ENCODE measurements around the gene HNF4A. TPM values are rescaled to one million over a fixed set of nuclear protein-coding genes. Genes with fewer than 3 reads are reported as not detected.
"Not testable (repeated sequence)": the region's sequence is repeated elsewhere in the genome, so short reads cannot be mapped to it uniquely, and the experiment has no call there.

Gene HNF4A
- total RNA-seq, 1 donor from 2014 or later, result not detected

DNA sequence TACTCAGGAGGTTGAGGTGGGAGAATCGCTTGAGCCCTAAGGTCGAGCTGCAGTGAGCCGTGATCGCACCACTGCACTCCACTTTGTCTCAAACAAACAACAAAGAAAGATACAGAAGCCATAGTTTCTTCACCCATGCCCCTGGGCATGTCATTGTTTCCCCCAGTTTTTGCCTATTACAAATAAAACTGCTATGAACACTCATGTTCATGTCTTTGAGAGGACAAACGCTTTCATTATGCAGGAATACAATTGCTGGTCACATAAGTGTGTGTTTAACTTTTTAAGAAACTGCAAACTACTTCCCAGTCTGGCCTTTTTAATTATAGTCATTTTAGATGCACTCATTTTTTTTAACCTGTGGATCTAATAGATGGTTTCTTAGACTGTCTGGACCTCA is 108.0 kb downstream of the HNF4A start:
- Histone ChIP-seq H3K27me3 (ENCODE audit: control insufficient read depth in 3 of 3, insufficient read depth in 3 of 3, low read length in 3 of 3) (no peaks in the 10 kb centered on the region), H3K9me3 (ENCODE audit: control insufficient read depth in 3 of 3, low read length in 3 of 3) (no peaks in the 10 kb centered on the region), H3K9ac (ENCODE audit: low read depth in 1 of 3, low read length in 3 of 3) (no peak overlapping the region), H3K4me3 (ENCODE audit: low read length in 3 of 3) (no peak overlapping the region), H3K4me1 (ENCODE audit: control insufficient read depth in 3 of 3, insufficient read depth in 3 of 3, low read length in 3 of 3) (peaks cover 4 to 7% (median 4%) of the 10 kb centered on the region in 3 donors), H3K27ac (ENCODE audit: low read depth, low read length) (no peak overlapping the region), H3K36me3 (ENCODE audit: control insufficient read depth in 3 of 3, insufficient read depth in 3 of 3, low read length in 3 of 3) (no peaks in the 10 kb centered on the region)

DNA sequence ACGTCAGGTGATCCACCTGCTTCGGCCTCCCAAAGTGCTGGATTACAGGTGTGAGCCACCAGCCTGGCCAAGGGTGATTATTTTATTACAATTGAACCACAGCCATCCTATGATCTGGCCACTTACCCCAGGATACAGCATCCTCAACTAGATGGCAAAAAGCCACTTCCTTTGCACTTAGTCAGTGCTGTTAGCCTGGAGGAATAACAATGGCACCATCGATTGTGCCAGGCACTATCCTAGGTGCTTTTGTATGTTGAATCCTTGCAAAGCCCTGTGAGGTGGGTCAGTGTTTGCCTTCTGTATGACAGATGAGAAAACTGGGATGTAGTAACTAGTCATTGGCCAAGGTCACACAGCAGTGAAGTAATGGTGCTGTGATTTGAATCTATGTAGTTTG is 109.0 kb downstream of the HNF4A start:
- no peaks in the 10 kb centered on the region for H3K27me3 ChIP-seq (ENCODE audit: control insufficient read depth in 3 of 3, insufficient read depth in 3 of 3, low read length in 3 of 3)
- H3K9ac ChIP-seq (ENCODE audit: low read depth in 1 of 3, low read length in 3 of 3), result no peak overlapping the region
- H3K36me3 ChIP-seq (ENCODE audit: control insufficient read depth in 3 of 3, insufficient read depth in 3 of 3, low read length in 3 of 3), result no peaks in the 10 kb centered on the region
- no peaks in the 10 kb centered on the region for H3K9me3 ChIP-seq (ENCODE audit: control insufficient read depth in 3 of 3, low read length in 3 of 3)
- peaks cover 4 to 7% (median 4%) of the 10 kb centered on the region in 3 donors for H3K4me1 ChIP-seq (ENCODE audit: control insufficient read depth in 3 of 3, insufficient read depth in 3 of 3, low read length in 3 of 3)
- H3K27ac ChIP-seq (ENCODE audit: low read depth, low read length), result no peak overlapping the region
- H3K4me3 ChIP-seq (ENCODE audit: low read length in 3 of 3), result no peak overlapping the region

DNA sequence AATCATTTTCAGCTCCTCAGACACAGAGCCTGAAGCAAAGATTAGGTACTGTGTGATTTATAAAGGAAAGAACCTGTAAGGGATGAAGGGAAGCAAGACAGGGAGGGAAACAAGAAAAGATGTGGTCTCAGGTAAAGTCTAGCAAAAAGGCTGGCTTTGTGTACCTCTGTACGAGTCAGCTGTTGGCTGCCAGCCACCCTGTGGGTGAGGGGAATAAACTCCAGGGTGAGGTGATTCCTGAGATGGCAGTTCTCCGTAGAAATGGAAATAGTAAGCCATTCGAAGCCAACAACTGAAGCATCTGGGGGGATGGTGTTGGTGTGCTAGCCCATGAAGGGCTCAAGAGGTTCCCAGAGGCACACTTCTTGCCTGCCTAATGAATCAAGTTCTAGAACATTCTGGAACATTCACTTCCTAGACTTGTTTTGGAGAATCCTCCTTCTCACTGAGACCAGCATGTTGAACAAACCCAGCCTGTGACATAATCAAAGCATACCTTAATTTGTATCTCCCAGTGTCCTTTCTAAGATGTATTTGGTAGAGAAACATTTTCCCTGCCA is 109.6 kb downstream of the HNF4A start:
- Histone ChIP-seq H3K9ac (ENCODE audit: low read depth in 1 of 3, low read length in 3 of 3) (no peak overlapping the region), H3K4me3 (ENCODE audit: low read length in 3 of 3) (no peak overlapping the region), H3K27me3 (ENCODE audit: control insufficient read depth in 3 of 3, insufficient read depth in 3 of 3, low read length in 3 of 3) (no peaks in the 10 kb centered on the region), H3K36me3 (ENCODE audit: control insufficient read depth in 3 of 3, insufficient read depth in 3 of 3, low read length in 3 of 3) (no peaks in the 10 kb centered on the region), H3K9me3 (ENCODE audit: control insufficient read depth in 3 of 3, low read length in 3 of 3) (no peaks in the 10 kb centered on the region), H3K4me1 (ENCODE audit: control insufficient read depth in 3 of 3, insufficient read depth in 3 of 3, low read length in 3 of 3) (peaks cover 4 to 7% (median 4%) of the 10 kb centered on the region in 3 donors), H3K27ac (ENCODE audit: low read depth, low read length) (no peak overlapping the region)

DNA sequence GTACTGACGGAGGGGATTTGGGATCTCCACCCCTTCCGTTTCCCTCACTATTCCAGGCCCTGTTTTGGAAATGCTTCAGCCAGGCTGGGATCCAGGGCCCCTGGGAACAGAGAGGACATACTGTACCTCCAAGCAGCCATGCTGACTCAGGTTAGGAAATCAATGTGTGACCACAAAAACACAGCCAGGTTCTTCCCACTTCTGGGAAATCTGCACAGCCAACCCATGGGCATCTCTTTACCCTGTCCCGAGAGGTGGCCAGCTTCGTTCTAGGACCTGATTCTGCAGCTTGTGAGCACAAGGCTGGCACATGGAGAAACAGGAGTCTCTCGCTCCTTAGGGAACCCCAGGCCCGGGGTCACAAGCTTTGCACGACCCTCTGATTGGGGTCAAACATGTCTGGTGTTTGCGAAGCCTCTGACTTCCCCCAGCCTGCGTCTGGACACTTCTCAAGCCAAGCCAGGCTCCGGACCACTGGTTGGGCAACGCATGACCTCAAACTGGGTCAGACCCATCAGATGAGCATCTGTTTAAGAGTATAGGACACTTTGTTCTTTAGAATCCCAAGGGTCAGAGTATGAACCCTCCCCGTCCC is 111.9 kb downstream of the HNF4A start:
- H3K4me1 ChIP-seq (ENCODE audit: control insufficient read depth in 3 of 3, insufficient read depth in 3 of 3, low read length in 3 of 3), result peaks cover 4 to 7% (median 4%) of the 10 kb centered on the region in 3 donors
- no peaks in the 10 kb centered on the region for H3K9me3 ChIP-seq (ENCODE audit: control insufficient read depth in 3 of 3, low read length in 3 of 3)
- H3K27ac ChIP-seq (ENCODE audit: low read depth, low read length), result no peak overlapping the region
- no peak overlapping the region for H3K4me3 ChIP-seq (ENCODE audit: low read length in 3 of 3)
- H3K27me3 ChIP-seq (ENCODE audit: control insufficient read depth in 3 of 3, insufficient read depth in 3 of 3, low read length in 3 of 3), result no peaks in the 10 kb centered on the region
- H3K36me3 ChIP-seq (ENCODE audit: control insufficient read depth in 3 of 3, insufficient read depth in 3 of 3, low read length in 3 of 3), result no peaks in the 10 kb centered on the region
- H3K9ac ChIP-seq (ENCODE audit: low read depth in 1 of 3, low read length in 3 of 3), result no peak overlapping the region

GRCh38 chr20:44468044-44468782 is 112.7 kb downstream of the HNF4A start:
- H3K36me3 ChIP-seq (ENCODE audit: control insufficient read depth in 3 of 3, insufficient read depth in 3 of 3, low read length in 3 of 3), result no peaks in the 10 kb centered on the region
- peaks cover 4 to 7% (median 4%) of the 10 kb centered on the region in 3 donors for H3K4me1 ChIP-seq (ENCODE audit: control insufficient read depth in 3 of 3, insufficient read depth in 3 of 3, low read length in 3 of 3)
- H3K9me3 ChIP-seq (ENCODE audit: control insufficient read depth in 3 of 3, low read length in 3 of 3), result no peaks in the 10 kb centered on the region
- no peaks in the 10 kb centered on the region for H3K27me3 ChIP-seq (ENCODE audit: control insufficient read depth in 3 of 3, insufficient read depth in 3 of 3, low read length in 3 of 3)
- no peak overlapping the region for H3K27ac ChIP-seq (ENCODE audit: low read depth, low read length)
- no peak overlapping the region for H3K9ac ChIP-seq (ENCODE audit: low read depth in 1 of 3, low read length in 3 of 3)
- H3K4me3 ChIP-seq (ENCODE audit: low read length in 3 of 3), result no peak overlapping the region

- no peaks in the 10 kb centered on the region for H3K27me3 ChIP-seq (ENCODE audit: control insufficient read depth in 3 of 3, insufficient read depth in 3 of 3, low read length in 3 of 3)
- H3K9me3 ChIP-seq (ENCODE audit: control insufficient read depth in 3 of 3, low read length in 3 of 3), result no peaks in the 10 kb centered on the region
- H3K4me1 ChIP-seq (ENCODE audit: control insufficient read depth in 3 of 3, insufficient read depth in 3 of 3, low read length in 3 of 3), result peaks cover 7 to 9% (median 9%) of the 10 kb centered on the region in 3 donors
- H3K27ac ChIP-seq (ENCODE audit: low read depth, low read length), result no peak overlapping the region
- H3K4me3 ChIP-seq (ENCODE audit: low read length in 3 of 3), result no peak overlapping the region
- no peak overlapping the region for H3K9ac ChIP-seq (ENCODE audit: low read depth in 1 of 3, low read length in 3 of 3)
- H3K36me3 ChIP-seq (ENCODE audit: control insufficient read depth in 3 of 3, insufficient read depth in 3 of 3, low read length in 3 of 3), result no peaks in the 10 kb centered on the region
These were observed 114.8 kb downstream of the HNF4A start for GRCh38 chr20:44470327-44470726.

DNA sequence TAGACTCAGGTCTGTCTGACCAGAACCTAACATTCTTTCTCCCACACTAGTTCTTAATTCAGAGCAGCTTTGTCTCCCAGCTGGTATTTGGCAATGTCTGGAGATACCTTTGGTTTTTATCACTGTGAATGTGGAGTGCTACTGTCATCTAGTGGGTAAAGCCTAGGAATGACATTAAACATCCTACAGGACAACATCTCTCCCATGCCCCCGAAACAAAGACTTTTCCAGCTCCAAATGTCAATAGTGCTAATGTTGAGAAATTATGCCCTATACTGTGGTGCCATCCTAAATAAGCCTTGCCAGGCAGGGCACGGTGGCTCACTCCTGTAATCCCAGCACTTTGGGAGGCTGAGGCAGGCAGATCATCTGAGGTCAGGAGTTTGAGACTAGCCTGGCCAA is 116.0 kb downstream of the HNF4A start:
- Histone ChIP-seq H3K36me3 (ENCODE audit: control insufficient read depth in 3 of 3, insufficient read depth in 3 of 3, low read length in 3 of 3) (no peaks in the 10 kb centered on the region), H3K27ac (ENCODE audit: low read depth, low read length) (no peak overlapping the region), H3K9ac (ENCODE audit: low read depth in 1 of 3, low read length in 3 of 3) (no peak overlapping the region), H3K4me3 (ENCODE audit: low read length in 3 of 3) (no peak overlapping the region), H3K9me3 (ENCODE audit: control insufficient read depth in 3 of 3, low read length in 3 of 3) (no peaks in the 10 kb centered on the region), H3K4me1 (ENCODE audit: control insufficient read depth in 3 of 3, insufficient read depth in 3 of 3, low read length in 3 of 3) (peaks cover 16 to 20% (median 18%) of the 10 kb centered on the region in 3 donors), H3K27me3 (ENCODE audit: control insufficient read depth in 3 of 3, insufficient read depth in 3 of 3, low read length in 3 of 3) (no peaks in the 10 kb centered on the region)

DNA sequence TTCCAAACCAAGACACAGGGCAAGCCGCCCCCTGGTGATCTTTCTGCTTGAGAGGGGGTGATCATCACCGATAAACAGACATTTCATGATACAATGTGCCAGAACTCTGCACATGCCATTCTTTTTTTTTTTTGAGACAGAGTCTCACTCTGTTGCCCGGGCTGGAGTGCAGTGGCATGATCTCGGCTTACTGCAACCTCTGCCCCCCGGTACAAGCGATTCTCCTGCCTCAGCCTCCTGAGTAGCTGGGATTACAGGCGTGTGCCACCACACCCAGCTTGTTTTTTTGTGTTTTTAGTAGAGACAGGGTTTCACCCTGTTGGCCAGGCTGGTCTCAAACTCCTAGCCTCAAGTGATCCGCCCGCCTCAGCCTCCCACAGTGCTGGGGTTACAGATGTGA is 116.8 kb downstream of the HNF4A start:
- H3K4me3 ChIP-seq (ENCODE audit: low read length in 3 of 3); H3K9ac ChIP-seq (ENCODE audit: low read depth in 1 of 3, low read length in 3 of 3); H3K9me3 ChIP-seq (ENCODE audit: control insufficient read depth in 3 of 3, low read length in 3 of 3): not testable (repeated sequence)

GRCh38 chr20:44475372-44475693 is 119.8 kb downstream of the HNF4A start:
- peak overlapping the region; percentile 36 to 97 (median 91) for H3K9ac ChIP-seq (ENCODE audit: low read depth in 1 of 3, low read length in 3 of 3)
- H3K27ac ChIP-seq (ENCODE audit: low read depth, low read length), result peak overlapping the region; percentile 88
- H3K4me3 ChIP-seq (ENCODE audit: low read length in 3 of 3), result peak overlapping the region; percentile 72 to 87 (median 83)
- peaks cover 14 to 19% (median 18%) of the 10 kb centered on the region in 3 donors for H3K4me1 ChIP-seq (ENCODE audit: control insufficient read depth in 3 of 3, insufficient read depth in 3 of 3, low read length in 3 of 3)
- H3K27me3 ChIP-seq (ENCODE audit: control insufficient read depth in 3 of 3, insufficient read depth in 3 of 3, low read length in 3 of 3), result no peaks in the 10 kb centered on the region
- H3K9me3 ChIP-seq (ENCODE audit: control insufficient read depth in 3 of 3, low read length in 3 of 3), result no peaks in the 10 kb centered on the region
- peaks cover 5 to 7% (median 5%) of the 10 kb centered on the region in 3 donors for H3K36me3 ChIP-seq (ENCODE audit: control insufficient read depth in 3 of 3, insufficient read depth in 3 of 3, low read length in 3 of 3)

More for the DNA sequence above, 116.8 kb downstream of the HNF4A start:
- H3K27ac ChIP-seq (ENCODE audit: low read depth, low read length); H3K27me3 ChIP-seq (ENCODE audit: control insufficient read depth in 3 of 3, insufficient read depth in 3 of 3, low read length in 3 of 3); H3K36me3 ChIP-seq (ENCODE audit: control insufficient read depth in 3 of 3, insufficient read depth in 3 of 3, low read length in 3 of 3): not testable (repeated sequence)
- peaks cover 15 to 23% (median 21%) of the 10 kb centered on the region in 3 donors for H3K4me1 ChIP-seq (ENCODE audit: control insufficient read depth in 3 of 3, insufficient read depth in 3 of 3, low read length in 3 of 3)

Data from skeletal muscle tissue (tissue), 4 donors.